Kidney (tissue), 14 donors: ENCODE results near the gene COL16A1. TPM values are rescaled to one million over a fixed set of nuclear protein-coding genes. Genes with fewer than 3 reads are reported as not detected.

Source experiments
- DNase-seq, 5 donors: peaks; one replicate each; pipeline ENCODE4 v3.0.0-alpha.2; 2013 to 2020
- FAIRE-seq: peaks from 2 replicates; lab custom pipeline; 2012; peaks lifted over from hg19 to GRCh38; lab: Jason Lieb, UNC
- H3K27ac ChIP-seq, 2 donors: one replicate each; pipeline ENCODE4 v1.7.0; 2013; ENCODE audit warnings: low read depth in 2 of 2, low read length in 2 of 2, inconsistent platforms in 1 of 2
- H3K27me3 ChIP-seq: one replicate; pipeline ENCODE4 v1.7.1; 2013; ENCODE audit warnings: low read length, inconsistent platforms; ENCODE audit not compliant: control insufficient read depth, insufficient read depth
- H3K36me3 ChIP-seq, 3 donors: one replicate each; pipeline versions ENCODE4 v1.7.0 to v1.7.1; 2013; ENCODE audit warnings: low read length in 3 of 3, control low read depth in 1 of 3, inconsistent platforms in 1 of 3; ENCODE audit not compliant: insufficient read depth in 3 of 3, control insufficient read depth in 2 of 3
- H3K4me1 ChIP-seq, 3 donors: one replicate each; pipeline versions ENCODE4 v1.7.0 to v1.7.1; 2013; ENCODE audit warnings: low read length in 3 of 3, inconsistent platforms in 1 of 3, low read depth in 1 of 3; ENCODE audit not compliant: control insufficient read depth in 2 of 3, insufficient read depth in 2 of 3
- H3K4me3 ChIP-seq, 3 donors: one replicate each; pipeline versions ENCODE4 v1.7.0 to v1.8.1; 2013; ENCODE audit warnings: low read length in 3 of 3, control low read depth in 1 of 3, inconsistent platforms in 1 of 3
- H3K9ac ChIP-seq, 3 donors: one replicate each; pipeline versions ENCODE4 v1.7.0 to v1.7.1; 2013; ENCODE audit warnings: low read length in 3 of 3, control low read depth in 1 of 3, inconsistent platforms in 1 of 3
- H3K9me3 ChIP-seq, 3 donors: one replicate each; pipeline versions ENCODE4 v1.7.0 to v1.7.1; 2013; ENCODE audit warnings: low read length in 3 of 3, control low read depth in 1 of 3, inconsistent platforms in 1 of 3; ENCODE audit not compliant: control insufficient read depth in 2 of 3, insufficient read depth in 1 of 3
- CTCF ChIP-seq: IDR thresholded peaks from 3 replicates; pipeline ENCODE4 v1.5.1; 2012; ENCODE audit warnings: mild to moderate bottlenecking, moderate library complexity, borderline replicate concordance; ENCODE audit not compliant: insufficient read depth; ENCODE audit errors: extremely low read depth
- intact Hi-C: fragments of 100-400 bp; cut with DNase I; formaldehyde crosslinking; loops from one replicate; pipeline ENCODE4 v1.11.1; 2022
- polyA plus RNA-seq: library from polyadenylated mRNA; stranded (reverse); fragments of 350-450 nt; fragmentation: Illumina TruSeq; extraction: RNeasy Lipid Tissue Mini Kit (QIAGEN cat#74804); gene quantifications from one replicate; pipeline ENCODE4 v1.2.3, GENCODE V29; 2014; ENCODE audit warnings: low read depth, low replicate concordance; ENCODE audit not compliant: insufficient read depth
- total RNA-seq: library from RNA; stranded (reverse); fragmentation: NEBNext Ultra II Directional; extraction: Animal tissue kit (Norgen Biotek cat#: 25700); gene quantifications from one replicate; pipeline ENCODE4 v1.2.1, GENCODE V29; 2021
- donor health status: control.
- donor health status: control.
- donor health status: control.
- donor health status: control.
- donor health status: control.
- donor health status: DM: yes; HTN: yes; CAD: no.
- donor health status: Normal renal cell carcinoma (clear cell type).

The COL16A1 gene
- total and polyA plus RNA-seq, 2 donors from 2014 or later = 9.2 to 29.0 TPM

- H3K27ac ChIP-seq = no peak overlapping the region
- no peak for FAIRE-seq
- H3K9me3 ChIP-seq = no peaks in the 10 kb centered on the region
These were observed 45.1 kb downstream of the COL16A1 start for GRCh38 chr1:31658721-31659120.

GRCh38 chr1:31657972-31658510, 45.8 kb downstream of the COL16A1 start:
- no peaks in the 10 kb centered on the region for H3K36me3 ChIP-seq
- FAIRE-seq = no peak

More at GRCh38 chr1:31658721-31659120, 45.1 kb downstream of the COL16A1 start:
- no peak for TF ChIP-seq CTCF
- no peak for DNase-seq
- intact Hi-C loops = no loop called here
- Histone ChIP-seq H3K27me3 (no peaks in the 10 kb centered on the region), H3K36me3 (no peaks in the 10 kb centered on the region), H3K4me1 (no peaks in the 10 kb centered on the region), H3K9ac (no peak overlapping the region), H3K4me3 (no peak overlapping the region)

DNA sequence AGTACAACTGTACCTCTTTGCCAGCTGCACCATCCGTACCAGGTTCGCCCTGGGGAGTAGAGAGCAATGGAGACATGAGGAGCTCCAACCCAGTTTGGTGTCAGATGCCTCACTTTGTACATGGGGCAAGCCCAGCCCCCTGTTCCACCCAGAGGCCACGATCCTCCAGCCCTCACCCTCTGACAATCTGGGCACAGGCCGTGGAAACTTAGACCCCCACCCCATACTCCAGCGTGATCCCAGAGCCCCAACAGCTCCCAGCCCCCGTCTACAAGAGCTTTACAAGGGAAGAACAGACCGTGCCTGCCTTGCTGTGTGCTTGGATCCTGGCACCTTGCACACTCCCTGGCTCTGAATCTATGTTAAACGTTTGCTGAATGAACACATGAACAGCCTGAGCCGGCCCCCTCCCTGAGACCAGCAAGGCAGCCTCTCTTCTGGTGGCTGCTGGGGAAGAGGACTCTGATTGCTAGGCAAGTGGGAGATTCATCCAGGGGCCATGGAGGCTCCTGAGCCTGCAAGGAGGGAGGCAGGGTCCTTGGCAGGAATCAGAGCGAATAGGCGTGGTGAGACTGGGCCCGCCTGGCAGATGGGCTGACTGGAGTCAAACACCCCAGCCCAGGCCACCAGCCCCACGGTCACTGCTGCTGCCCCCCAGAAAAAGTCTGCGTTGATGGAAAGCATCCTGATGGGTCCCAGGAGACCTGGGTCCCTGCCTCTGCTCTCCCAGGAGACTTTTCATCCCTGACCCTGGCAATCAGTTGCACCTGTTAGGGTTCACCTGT, 46.6 kb downstream of the COL16A1 start:
- Histone ChIP-seq H3K9me3 (no peaks in the 10 kb centered on the region), H3K27me3 (no peaks in the 10 kb centered on the region), H3K36me3 (no peaks in the 10 kb centered on the region), H3K4me3 (no peak overlapping the region), H3K27ac (no peak overlapping the region), H3K4me1 (no peaks in the 10 kb centered on the region), H3K9ac (no peak overlapping the region)
- no peak for TF ChIP-seq CTCF
- intact Hi-C loops = no loop called here
- FAIRE-seq = no peak
- DNase-seq = no peak

More at GRCh38 chr1:31657972-31658510, 45.8 kb downstream of the COL16A1 start:
- TF ChIP-seq CTCF = no peak
- no peak for DNase-seq
- H3K4me3 ChIP-seq = no peak overlapping the region
- intact Hi-C loops = no loop called here
- H3K27me3 ChIP-seq = no peaks in the 10 kb centered on the region
- H3K4me1 ChIP-seq = no peaks in the 10 kb centered on the region
- H3K27ac ChIP-seq = no peak overlapping the region
- H3K9ac ChIP-seq = no peak overlapping the region
- H3K9me3 ChIP-seq = no peaks in the 10 kb centered on the region
